Ovary (tissue), 9 donors: ENCODE data around the gene TCERG1L. TPM values are rescaled to one million over a fixed set of nuclear protein-coding genes. Genes with fewer than 3 reads are reported as not detected.
"Not testable (repeated sequence)": the region's sequence is repeated elsewhere in the genome, so short reads cannot be mapped to it uniquely, and the experiment has no call there.

Source experiments
- DNase-seq, 5 donors: peaks; one replicate each; pipeline ENCODE4 v3.0.0-alpha.2; 2019 to 2020
- H3K27ac ChIP-seq, 2 donors: fragments of 200-600 bp; one replicate each; pipeline versions ENCODE4 v1.5.1 to v1.8.0; 2019 to 2022
- H3K27me3 ChIP-seq: fragments of 200-600 bp; one replicate; pipeline ENCODE4 v1.8.0; 2022
- H3K36me3 ChIP-seq: fragments of 200-600 bp; sonication (generic); one replicate; pipeline ENCODE4 v1.5.1; 2019
- H3K4me1 ChIP-seq: one replicate; pipeline ENCODE4 v1.8.1; 2013; ENCODE audit warnings: mild to moderate bottlenecking, moderate library complexity; ENCODE audit not compliant: insufficient read depth
- H3K4me3 ChIP-seq: fragments of 200-600 bp; sonication (generic); one replicate; pipeline ENCODE4 v1.5.1; 2017
- H3K9me3 ChIP-seq, 2 donors: fragments of 200-600 bp in 1 of 2; sonication (generic) in 1 of 2; one replicate each; pipeline versions ENCODE4 v1.5.1 to v1.8.1; 2013 to 2019; ENCODE audit warnings: mild to moderate bottlenecking in 1 of 2, moderate library complexity in 1 of 2
- CTCF ChIP-seq, 3 donors: fragments of 450-650 bp in 2 of 3; fragments of 200-600 bp in 1 of 3; IDR thresholded peaks; one replicate each; pipeline versions ENCODE4 v1.5.1 to v1.8.0; 2016 to 2022; ENCODE audit warnings: antibody characterized with exemption in 3 of 3, mild to moderate bottlenecking in 1 of 3
- EP300 ChIP-seq: sonication (generic); formaldehyde crosslinking; IDR thresholded peaks from one replicate; pipeline ENCODE4 v1.6.1; 2017; ENCODE audit warnings: antibody characterized with exemption
- POLR2A ChIP-seq: fragments of 450-650 bp; IDR thresholded peaks from one replicate; pipeline ENCODE4 v1.6.1; 2017; ENCODE audit warnings: antibody characterized with exemption, mild to moderate bottlenecking, moderate library complexity
- WGBS, 3 donors: extraction: QIAGEN DNeasy Blood & Tissue Kit in 1 of 3; methylation state at CpG; one replicate each; pipeline versions ENCODE4 v1.1.5 to v1.1.7; 2013 to 2017; 5-methylcytosine and 5-hydroxymethylcytosine counted together
- intact Hi-C, 4 donors: fragments of 100-400 bp; cut with DNase I; formaldehyde crosslinking; loops; one replicate each; pipeline versions ENCODE4 v1.11.0 to v1.15.1; 2022 to 2023
- polyA plus RNA-seq, 2 donors: library from polyadenylated mRNA; stranded (reverse); fragments of 200-250 nt in 1 of 2; fragments of 350-450 nt in 1 of 2; fragmentation: Illumina TruSeq in 1 of 2; extraction: RNeasy Lipid Tissue Mini Kit (QIAGEN cat#74804) in 1 of 2; gene quantifications; one replicate each; pipeline ENCODE4 v1.2.3, GENCODE V29; 2013 to 2014
- total RNA-seq, 7 donors: library from RNA; depleted of rRNA in 2 of 7; stranded (reverse); fragments of >200 nt in 2 of 7; fragmentation: NEBNext Ultra II Directional in 3 of 7; extraction: Animal tissue kit (Norgen Biotek cat#: 25700) in 3 of 7; gene quantifications; one replicate each; pipeline versions ENCODE4 v1.1.0 to v1.2.4, GENCODE V29; 2016 to 2023
- donor health status: DM: no; HTN: no; CAD: no; lungs with moderate emphysema.
- donor health status: DM: no; HTN: no; CAD: no.
- donor health status: Bipolar disorder and iron deficiency.
- donor health status: DM: yes; HTN: yes; CAD: no.
- donor health status: DM: no; HTN: no; CAD: no.
- donor health status: DM: yes; HTN: yes; CAD: no.

Gene TCERG1L
- total and polyA plus RNA-seq, 9 donors, result 1.1 to 8.0 (median 1.8) TPM

GRCh38 chr10:131137223-131137622 lies 174.3 kb downstream of the TCERG1L start:
- 86 to 89% (median 89%) methylated on average over 17 of the region's 17 CpGs for WGBS, 3 donors
- H3K36me3 ChIP-seq, result no peaks in the 10 kb centered on the region
- H3K27ac ChIP-seq, result no peak overlapping the region
- intact Hi-C loops, result no loop called here
- H3K4me3 ChIP-seq, result no peak overlapping the region
- H3K27me3 ChIP-seq, result no peaks in the 10 kb centered on the region
- TF ChIP-seq POLR2A, result no peak
- no peak for TF ChIP-seq CTCF (IDR thresholded peaks at IDR 0.05)
- no peak for TF ChIP-seq EP300
- H3K9me3 ChIP-seq, result no peaks in the 10 kb centered on the region
- peaks cover 8% of the 10 kb centered on the region for H3K4me1 ChIP-seq
- no peak for DNase-seq

GRCh38 chr10:131136336-131136735 lies 175.2 kb downstream of the TCERG1L start:
- H3K27me3 ChIP-seq, H3K4me3 ChIP-seq, H3K9me3 ChIP-seq, H3K36me3 ChIP-seq, DNase-seq, H3K27ac ChIP-seq, intact Hi-C loops: not testable (repeated sequence)
- peaks cover 15% of the 10 kb centered on the region for H3K4me1 ChIP-seq
- 98% methylated on average over 11 to 12 of the region's 12 CpGs for WGBS, 3 donors

- H3K27me3 ChIP-seq, result no peaks in the 10 kb centered on the region
- TF ChIP-seq POLR2A (no peak), CTCF (IDR thresholded peaks at IDR 0.05) (no peak), EP300 (no peak)
- H3K4me1 ChIP-seq, result peaks cover 18% of the 10 kb centered on the region
- no peaks in the 10 kb centered on the region for H3K36me3 ChIP-seq
- no peak overlapping the region for H3K27ac ChIP-seq
- H3K4me3 ChIP-seq, result no peak overlapping the region
- intact Hi-C loops, result no loop called here
- WGBS, 3 donors, result 91 to 97% (median 94%) methylated on average over 12 of the region's 12 CpGs
- no peaks in the 10 kb centered on the region for H3K9me3 ChIP-seq
- DNase-seq, result no peak
Measured at GRCh38 chr10:131135716-131136115, 175.8 kb downstream of the TCERG1L start.

- intact Hi-C loops, result no loop called here
- Histone ChIP-seq H3K4me3 (no peak overlapping the region), H3K27ac (no peak overlapping the region), H3K36me3 (no peaks in the 10 kb centered on the region), H3K9me3 (no peaks in the 10 kb centered on the region), H3K27me3 (no peaks in the 10 kb centered on the region), H3K4me1 (peaks cover 18% of the 10 kb centered on the region)
- DNase-seq, result no peak
- 92 to 94% (median 94%) methylated on average over 7 of the region's 7 CpGs for WGBS, 3 donors
- TF ChIP-seq EP300 (no peak), CTCF (IDR thresholded peaks at IDR 0.05) (no peak), POLR2A (no peak)
Measured at GRCh38 chr10:131134651-131135050, 176.9 kb downstream of the TCERG1L start.

- no peak for DNase-seq
- no peak overlapping the region for H3K27ac ChIP-seq
- TF ChIP-seq CTCF (IDR thresholded peaks at IDR 0.05) (no peak), POLR2A (no peak), EP300 (no peak)
- no peak overlapping the region for H3K4me3 ChIP-seq
- H3K4me1 ChIP-seq, result peaks cover 18% of the 10 kb centered on the region
- no peaks in the 10 kb centered on the region for H3K9me3 ChIP-seq
- H3K27me3 ChIP-seq, result no peaks in the 10 kb centered on the region
- intact Hi-C loops, result no loop called here
- 93 to 99% (median 97%) methylated on average over 7 of the region's 7 CpGs for WGBS, 3 donors
- H3K36me3 ChIP-seq, result no peaks in the 10 kb centered on the region
Measured at GRCh38 chr10:131134001-131134576, 177.4 kb downstream of the TCERG1L start.
